ENCODE measurements around the gene REEP1.

GRCh38 chr2:86301009-86301408 is 36.4 kb downstream of the REEP1 start:
- TF ChIP-seq EP300 (IDR thresholded peaks at IDR 0.05) (no peak), POLR2A (IDR thresholded peaks at IDR 0.05) (no peak)
- TF ChIP-seq, protein P1, sequence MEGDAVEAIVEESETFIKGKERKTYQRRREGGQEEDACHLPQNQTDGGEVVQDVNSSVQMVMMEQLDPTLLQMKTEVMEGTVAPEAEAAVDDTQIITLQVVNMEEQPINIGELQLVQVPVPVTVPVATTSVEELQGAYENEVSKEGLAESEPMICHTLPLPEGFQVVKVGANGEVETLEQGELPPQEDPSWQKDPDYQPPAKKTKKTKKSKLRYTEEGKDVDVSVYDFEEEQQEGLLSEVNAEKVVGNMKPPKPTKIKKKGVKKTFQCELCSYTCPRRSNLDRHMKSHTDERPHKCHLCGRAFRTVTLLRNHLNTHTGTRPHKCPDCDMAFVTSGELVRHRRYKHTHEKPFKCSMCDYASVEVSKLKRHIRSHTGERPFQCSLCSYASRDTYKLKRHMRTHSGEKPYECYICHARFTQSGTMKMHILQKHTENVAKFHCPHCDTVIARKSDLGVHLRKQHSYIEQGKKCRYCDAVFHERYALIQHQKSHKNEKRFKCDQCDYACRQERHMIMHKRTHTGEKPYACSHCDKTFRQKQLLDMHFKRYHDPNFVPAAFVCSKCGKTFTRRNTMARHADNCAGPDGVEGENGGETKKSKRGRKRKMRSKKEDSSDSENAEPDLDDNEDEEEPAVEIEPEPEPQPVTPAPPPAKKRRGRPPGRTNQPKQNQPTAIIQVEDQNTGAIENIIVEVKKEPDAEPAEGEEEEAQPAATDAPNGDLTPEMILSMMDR (IDR thresholded peaks at IDR 0.05): no peak
